ENCODE results near the gene BCL6. TPM values are rescaled to one million over a fixed set of nuclear protein-coding genes. Genes with fewer than 3 reads are reported as not detected.
A peak's percentile ranks its signal among the peaks of the same experiment; 100 is the strongest.

The BCL6 gene
- total and polyA plus RNA-seq, 10 of the 15 experiments (the other 5 are each of a cell fraction or from before 2014, with no cell fraction given) = 0.04 to 0.85 (median 0.15) TPM

GRCh38 chr3:187759601-187760000, 14.3 kb upstream of the BCL6 start (continued):
- TF ChIP-seq E4F1 (IDR thresholded peaks at IDR 0.05; ENCODE audit: borderline replicate concordance, partially characterized antibody) = no peak
- no peak for TF ChIP-seq DPF2 (IDR thresholded peaks at IDR 0.05)
- no peak for TF ChIP-seq MTA2 (IDR thresholded peaks at IDR 0.05; ENCODE audit: low read depth)
- no peak for TF ChIP-seq WRNIP1 (IDR thresholded peaks at IDR 0.05; ENCODE audit: borderline replicate concordance, low read depth, low read length)
- no peak for TF ChIP-seq USF2 (IDR thresholded peaks at IDR 0.05; ENCODE audit: borderline replicate concordance, low read depth, low read length)
- TF ChIP-seq ZNF207 (IDR thresholded peaks at IDR 0.05; ENCODE audit: borderline replicate concordance) = no peak
- TF ChIP-seq SUZ12 (IDR thresholded peaks at IDR 0.05; ENCODE audit: unreplicated experiment) = no peak
- no peak for TF ChIP-seq MTA3 (IDR thresholded peaks at IDR 0.05; ENCODE audit: borderline replicate concordance, low read length)

- no TSS peak for BruUV-seq (replicated peaks)
- FAIRE-seq (no peak), ATAC-seq (no peak), DNase-seq (ENCODE audit: low read depth, low spot score) (no peak)
- Histone ChIP-seq H3K27me3 (replicated peaks in 1 of 2; ENCODE audit: control insufficient read depth in 2 of 2, insufficient read depth in 2 of 2, low read length in 1 of 2) (peaks cover 0 to 8% of the 10 kb centered on the region in 2 experiments; a peak in 2 of 4 replicates), H3K4me1 (ENCODE audit: control insufficient read depth, insufficient read depth, low read length) (no peaks in the 10 kb centered on the region), H2AFZ (ENCODE audit: control insufficient read depth, low read depth, low read length) (no peak overlapping the region), H3K9ac (ENCODE audit: control insufficient read depth, insufficient read depth, low read length) (no peak overlapping the region), H4K20me1 (ENCODE audit: control insufficient read depth, insufficient read depth) (no peaks in the 10 kb centered on the region), H3K36me3 (ENCODE audit: control insufficient read depth in 2 of 2, insufficient read depth in 2 of 2, low read length in 1 of 2) (no peaks in the 10 kb centered on the region), H3K4me2 (ENCODE audit: control insufficient read depth, insufficient read depth) (no peak overlapping the region), H3K27ac (ENCODE audit: control insufficient read depth, insufficient read depth) (no peak overlapping the region), H3K4me3 (no peak overlapping the region), H3K9me3 (replicated peaks; ENCODE audit: control insufficient read depth, insufficient read depth, low read length) (no peaks in the 10 kb centered on the region; the same call in 2 of the 3 replicates), H3K79me2 (ENCODE audit: control insufficient read depth, insufficient read depth, low read length) (no peaks in the 10 kb centered on the region)
- intact Hi-C loops (cut with micrococcal nuclease; ENCODE audit: unreplicated experiment) = no loop called here
- RAD21 ChIA-PET (ENCODE audit: unreplicated experiment) = interaction anchor here (0.9 kb wide), 1 partner anchor 8 kb away, joined by 4 read pairs; no protein-coding TSS in a partner anchor
- POLR2A ChIA-PET = no interaction called here
- in situ Hi-C loops (cut with MboI) = no loop called here
- TF ChIP-seq ZNF24 (IDR thresholded peaks at IDR 0.05) (peak; percentile 90), JUNB (IDR thresholded peaks at IDR 0.05) (no peak)
- SMC1A ChIA-PET (ENCODE audit: uncharacterized antibody, unreplicated experiment) = no interaction called here
- CTCF ChIA-PET = interaction anchor here (1.1 kb wide), 1 partner anchor 9 kb away, joined by 3 read pairs; no protein-coding TSS in a partner anchor
- WGBS (ENCODE audit: insufficient coverage, insufficient replicate concordance, low lambda C conversion rate, missing lambda C conversion rate) = 94% methylated on average over 1 of the region's 1 CpG
Observed at GRCh38 chr3:187758318-187758955, 13.2 kb upstream of the BCL6 start.
